Measurements from ENCODE around the gene GOLGA6L2.
"Not testable (repeated sequence)": the region's sequence is repeated elsewhere in the genome, so short reads cannot be mapped to it uniquely, and the experiment has no call there.

GOLGA6L2 gene

GRCh38 chr15:23424111-23424904 is 22.7 kb downstream of the GOLGA6L2 start:
- H3K9me3 ChIP-seq (ENCODE audit: insufficient read depth, low read length): no peaks in the 10 kb centered on the region
- no peak overlapping the region for H3K4me3 ChIP-seq (ENCODE audit: insufficient read length, low read depth)
- H3K27me3 ChIP-seq (ENCODE audit: insufficient read depth, insufficient read length): no peaks in the 10 kb centered on the region
- no peak for DNase-seq (ENCODE audit: low read depth, low spot score)
- no peaks in the 10 kb centered on the region for H3K36me3 ChIP-seq (ENCODE audit: insufficient read depth, insufficient read length, low read length)
- TF ChIP-seq SUZ12 (IDR thresholded peaks at IDR 0.05; ENCODE audit: extremely low read depth, insufficient read depth, insufficient read length) (no peak), YY1 (IDR thresholded peaks at IDR 0.05; ENCODE audit: insufficient read depth, insufficient read length) (no peak), ZNF274 (IDR thresholded peaks at IDR 0.05; ENCODE audit: low read depth, low read length) (no peak)
- H3K4me1 ChIP-seq (ENCODE audit: insufficient read depth, insufficient read length): no peaks in the 10 kb centered on the region
- no peak overlapping the region for H3K9ac ChIP-seq (ENCODE audit: insufficient read length, low read depth)

- Histone ChIP-seq H3K9ac (ENCODE audit: insufficient read length, low read depth) (no peak overlapping the region), H3K27me3 (ENCODE audit: insufficient read depth, insufficient read length) (no peaks in the 10 kb centered on the region), H3K9me3 (ENCODE audit: insufficient read depth, low read length) (no peaks in the 10 kb centered on the region), H3K4me3 (ENCODE audit: insufficient read length, low read depth) (no peak overlapping the region), H3K4me1 (ENCODE audit: insufficient read depth, insufficient read length) (no peaks in the 10 kb centered on the region), H3K36me3 (ENCODE audit: insufficient read depth, insufficient read length, low read length) (no peaks in the 10 kb centered on the region)
- TF ChIP-seq YY1 (IDR thresholded peaks at IDR 0.05; ENCODE audit: insufficient read depth, insufficient read length) (no peak), ZNF274 (IDR thresholded peaks at IDR 0.05; ENCODE audit: low read depth, low read length) (no peak), SUZ12 (IDR thresholded peaks at IDR 0.05; ENCODE audit: extremely low read depth, insufficient read depth, insufficient read length) (no peak)
- DNase-seq (ENCODE audit: low read depth, low spot score): no peak
Observed at GRCh38 chr15:23422946-23423708, 23.9 kb downstream of the GOLGA6L2 start.

- TF ChIP-seq YY1 (IDR thresholded peaks at IDR 0.05; ENCODE audit: insufficient read depth, insufficient read length) (no peak), SUZ12 (IDR thresholded peaks at IDR 0.05; ENCODE audit: extremely low read depth, insufficient read depth, insufficient read length) (no peak), ZNF274 (IDR thresholded peaks at IDR 0.05; ENCODE audit: low read depth, low read length) (no peak)
- H3K4me3 ChIP-seq (ENCODE audit: insufficient read length, low read depth): no peak overlapping the region
- H3K27me3 ChIP-seq (ENCODE audit: insufficient read depth, insufficient read length): no peaks in the 10 kb centered on the region
- H3K9me3 ChIP-seq (ENCODE audit: insufficient read depth, low read length): no peaks in the 10 kb centered on the region
- no peak for DNase-seq (ENCODE audit: low read depth, low spot score)
- no peaks in the 10 kb centered on the region for H3K36me3 ChIP-seq (ENCODE audit: insufficient read depth, insufficient read length, low read length)
- no peak overlapping the region for H3K9ac ChIP-seq (ENCODE audit: insufficient read length, low read depth)
- no peaks in the 10 kb centered on the region for H3K4me1 ChIP-seq (ENCODE audit: insufficient read depth, insufficient read length)
Observed at GRCh38 chr15:23422099-23422945, 24.7 kb downstream of the GOLGA6L2 start.

GRCh38 chr15:23420806-23421575 is 26.1 kb downstream of the GOLGA6L2 start:
- Histone ChIP-seq H3K27me3 (ENCODE audit: insufficient read depth, insufficient read length) (no peaks in the 10 kb centered on the region), H3K9ac (ENCODE audit: insufficient read length, low read depth) (no peak overlapping the region), H3K4me3 (ENCODE audit: insufficient read length, low read depth) (no peak overlapping the region), H3K9me3 (ENCODE audit: insufficient read depth, low read length) (no peaks in the 10 kb centered on the region), H3K4me1 (ENCODE audit: insufficient read depth, insufficient read length) (no peaks in the 10 kb centered on the region), H3K36me3 (ENCODE audit: insufficient read depth, insufficient read length, low read length) (no peaks in the 10 kb centered on the region)
- TF ChIP-seq SUZ12 (IDR thresholded peaks at IDR 0.05; ENCODE audit: extremely low read depth, insufficient read depth, insufficient read length) (no peak), YY1 (IDR thresholded peaks at IDR 0.05; ENCODE audit: insufficient read depth, insufficient read length) (no peak), ZNF274 (IDR thresholded peaks at IDR 0.05; ENCODE audit: low read depth, low read length) (no peak)
- no peak for DNase-seq (ENCODE audit: low read depth, low spot score)

- Histone ChIP-seq H3K9me3 (ENCODE audit: insufficient read depth, low read length) (no peaks in the 10 kb centered on the region), H3K27me3 (ENCODE audit: insufficient read depth, insufficient read length) (no peaks in the 10 kb centered on the region), H3K4me1 (ENCODE audit: insufficient read depth, insufficient read length) (no peaks in the 10 kb centered on the region), H3K36me3 (ENCODE audit: insufficient read depth, insufficient read length, low read length) (no peaks in the 10 kb centered on the region), H3K4me3 (ENCODE audit: insufficient read length, low read depth) (no peak overlapping the region), H3K9ac (ENCODE audit: insufficient read length, low read depth) (no peak overlapping the region)
- no peak for TF ChIP-seq YY1 (IDR thresholded peaks at IDR 0.05; ENCODE audit: insufficient read depth, insufficient read length)
- no peak for TF ChIP-seq ZNF274 (IDR thresholded peaks at IDR 0.05; ENCODE audit: low read depth, low read length)
- no peak for TF ChIP-seq SUZ12 (IDR thresholded peaks at IDR 0.05; ENCODE audit: extremely low read depth, insufficient read depth, insufficient read length)
- no peak for DNase-seq (ENCODE audit: low read depth, low spot score)
Observed at GRCh38 chr15:23416349-23417276, 30.4 kb downstream of the GOLGA6L2 start.

- not testable (repeated sequence) for H3K36me3 ChIP-seq (ENCODE audit: insufficient read depth, insufficient read length, low read length); H3K27me3 ChIP-seq (ENCODE audit: insufficient read depth, insufficient read length); H3K9ac ChIP-seq (ENCODE audit: insufficient read length, low read depth); H3K9me3 ChIP-seq (ENCODE audit: insufficient read depth, low read length); DNase-seq (ENCODE audit: low read depth, low spot score); H3K4me1 ChIP-seq (ENCODE audit: insufficient read depth, insufficient read length); H3K4me3 ChIP-seq (ENCODE audit: insufficient read length, low read depth)
Observed at GRCh38 chr15:23415866-23416265, 31.2 kb downstream of the GOLGA6L2 start.

Data from NT2/D1 (cell line).